Adrenal gland (tissue), 12 donors: Measurements from ENCODE around the gene SPO11. TPM values are rescaled to one million over a fixed set of nuclear protein-coding genes. Genes with fewer than 3 reads are reported as not detected.
A peak's percentile ranks its signal among the peaks of the same experiment; 100 is the strongest.

Source experiments
- DNase-seq, 7 donors: peaks; one replicate each; pipeline ENCODE4 v3.0.0-alpha.2; 2019 to 2020
- H3K27ac ChIP-seq, 5 donors: fragments of 200-600 bp; sonication (generic) in 4 of 5; 1 replicate in 3 of 5; 2 replicates in 2 of 5; pipeline versions ENCODE4 v1.5.1 to v1.8.0; 2016 to 2020; ENCODE audit warnings: mild to moderate bottlenecking in 1 of 5
- H3K27me3 ChIP-seq: fragments of 200-600 bp; 2 replicates; pipeline ENCODE4 v1.8.0; 2021
- H3K36me3 ChIP-seq, 2 donors: fragments of 200-600 bp; replicated peaks in 1 of 2; 1 replicate in 1 of 2; 2 replicates in 1 of 2; pipeline versions ENCODE4 v1.5.1 to v1.8.0; 2018 to 2022
- H3K4me1 ChIP-seq, 2 donors: fragments of 200-600 bp; replicated peaks in 1 of 2; 1 replicate in 1 of 2; 2 replicates in 1 of 2; pipeline versions ENCODE4 v1.5.1 to v1.8.0; 2018 to 2021
- H3K4me3 ChIP-seq, 4 donors: fragments of 200-600 bp; sonication (generic) in 3 of 4; one replicate each; pipeline ENCODE4 v1.5.1; 2016 to 2018
- H3K9me3 ChIP-seq, 3 donors: fragments of 200-600 bp; sonication (generic) in 1 of 3; replicated peaks in 1 of 3; 1 replicate in 2 of 3; 2 replicates in 1 of 3; pipeline versions ENCODE4 v1.5.1 to v1.8.0; 2016 to 2021
- CTCF ChIP-seq, 6 experiments: fragments of 450-650 bp in 4 of 6; fragments of 200-600 bp in 2 of 6; sonication (generic) in 1 of 6; IDR thresholded peaks; 1 replicate in 5 of 6; 2 replicates in 1 of 6; pipeline versions ENCODE4 v1.5.1 to v1.8.0; 2016 to 2021; ENCODE audit warnings: antibody characterized with exemption in 6 of 6, mild to moderate bottlenecking in 2 of 6, moderate library complexity in 1 of 6
- POLR2A ChIP-seq, 2 donors: fragments of 450-650 bp; IDR thresholded peaks; one replicate each; pipeline ENCODE4 v1.6.1; 2017; ENCODE audit warnings: antibody characterized with exemption in 2 of 2, mild to moderate bottlenecking in 2 of 2, moderate library complexity in 1 of 2
- WGBS, 4 donors: extraction: QIAGEN DNeasy Blood & Tissue Kit in 2 of 4; methylation state at CpG; one replicate each; pipeline versions ENCODE4 v1.1.5 to v1.1.7; 2013 to 2017; 5-methylcytosine and 5-hydroxymethylcytosine counted together
- intact Hi-C, 2 donors: fragments of 100-400 bp; cut with DNase I; formaldehyde crosslinking; loops; one replicate each; pipeline versions ENCODE4 v1.14.1 to v1.15.0; 2022 to 2023
- polyA plus RNA-seq, 3 donors: library from polyadenylated mRNA; stranded (reverse); fragments of 200-250 nt in 2 of 3; fragments of 350-450 nt in 1 of 3; fragmentation: Illumina TruSeq in 1 of 3; extraction: RNeasy Lipid Tissue Mini Kit (QIAGEN cat#74804) in 1 of 3; gene quantifications; one replicate each; pipeline ENCODE4 v1.2.3, GENCODE V29; 2013 to 2014
- total RNA-seq, 9 donors: library from RNA; depleted of rRNA in 4 of 9; stranded (reverse); fragments of >200 nt in 4 of 9; fragments of 120-200 nt in 1 of 9; fragmentation: NEBNext Ultra II Directional in 1 of 9; extraction: Animal tissue kit (Norgen Biotek cat#: 25700) in 1 of 9; gene quantifications; one replicate each; pipeline versions ENCODE4 v1.1.0 to v1.2.4, GENCODE V29; 2013 to 2023
- donor health status: healthy with polysubstance abuse.
- donor health status: Bipolar disorder and iron deficiency.
- donor health status: DM: yes; HTN: yes; CAD: no.
- donor health status: DM: no; HTN: no; CAD: no.
- donor health status: DM: no; HTN: no; CAD: no.
- donor health status: DM: yes; HTN: yes; CAD: no.

Gene SPO11
- total and polyA plus RNA-seq, 12 donors: not detected

- Histone ChIP-seq H3K27ac (no peak overlapping the region), H3K36me3 (peaks cover 0 to 8% of the 10 kb centered on the region in 2 donors), H3K27me3 (no peaks in the 10 kb centered on the region), H3K4me1 (peaks cover 6 to 7% of the 10 kb centered on the region in 2 donors), H3K4me3 (no peak overlapping the region), H3K9me3 (no peaks in the 10 kb centered on the region)
- WGBS, 4 donors: 91 to 93% (median 92%) methylated on average over 20 of the region's 20 CpGs
- peak in 1 of 7 donors; percentile 5 for DNase-seq
- TF ChIP-seq POLR2A (IDR thresholded peaks at IDR 0.05) (no peak), CTCF (IDR thresholded peaks at IDR 0.05) (no peak)
- intact Hi-C loops: loop anchor here (5.0 to 10.0 kb wide), 2 partner anchors 114 to 211 kb away; no protein-coding TSS in a partner anchor
Measured at GRCh38 chr20:57383447-57384347, 54.1 kb downstream of the SPO11 start.

GRCh38 chr20:57384486-57384885 lies 54.9 kb downstream of the SPO11 start:
- peaks cover 0 to 5% of the 10 kb centered on the region in 2 donors for H3K36me3 ChIP-seq
- H3K4me1 ChIP-seq: peaks cover 6 to 10% of the 10 kb centered on the region in 2 donors
- no peak overlapping the region for H3K4me3 ChIP-seq
- H3K9me3 ChIP-seq: no peaks in the 10 kb centered on the region
- H3K27me3 ChIP-seq: no peaks in the 10 kb centered on the region
- H3K27ac ChIP-seq: peak overlapping the region in 2 of 5 donors; percentile 16 to 44
- TF ChIP-seq CTCF (IDR thresholded peaks at IDR 0.05) (no peak), POLR2A (IDR thresholded peaks at IDR 0.05) (no peak)
- DNase-seq: peak in 1 of 7 donors; percentile 16
- WGBS, 4 donors: 92 to 95% (median 94%) methylated on average over 7 to 8 of the region's 8 CpGs
- intact Hi-C loops: loop anchor here (5.0 to 10.0 kb wide), 2 partner anchors 113 to 210 kb away; no protein-coding TSS in a partner anchor

- H3K4me3 ChIP-seq: no peak overlapping the region
- H3K36me3 ChIP-seq: no peaks in the 10 kb centered on the region
- H3K27ac ChIP-seq: peak overlapping the region in 2 of 5 donors; percentile 16 to 44
- TF ChIP-seq POLR2A (IDR thresholded peaks at IDR 0.05) (no peak), CTCF (IDR thresholded peaks at IDR 0.05) (no peak)
- intact Hi-C loops: loop anchor here (5.0 to 10.0 kb wide), 2 partner anchors 112 to 210 kb away; no protein-coding TSS in a partner anchor
- no peaks in the 10 kb centered on the region for H3K9me3 ChIP-seq
- H3K27me3 ChIP-seq: no peaks in the 10 kb centered on the region
- peak; percentile 31 to 80 (median 55) for DNase-seq
- H3K4me1 ChIP-seq: peaks cover 6 to 15% of the 10 kb centered on the region in 2 donors
- 61 to 78% (median 72%) methylated on average over 15 to 29 of the region's 29 CpGs for whole genome bisulfite sequencing, 4 donors
Measured at GRCh38 chr20:57384953-57385761, 55.6 kb downstream of the SPO11 start.

- Histone ChIP-seq H3K27me3 (no peaks in the 10 kb centered on the region), H3K4me3 (no peak overlapping the region), H3K4me1 (peaks cover 6 to 16% of the 10 kb centered on the region in 2 donors), H3K36me3 (no peaks in the 10 kb centered on the region), H3K9me3 (no peaks in the 10 kb centered on the region), H3K27ac (no peak overlapping the region)
- intact Hi-C loops: loop anchor here in 1 of 2 donors (10.0 kb wide), 1 partner anchor 209 kb away; no protein-coding TSS in a partner anchor
- peak in 1 of 7 donors; percentile 11 for DNase-seq
- no peak for TF ChIP-seq CTCF (IDR thresholded peaks at IDR 0.05)
- no peak for TF ChIP-seq POLR2A (IDR thresholded peaks at IDR 0.05)
- 94 to 100% (median 94%) methylated on average over 2 to 6 of the region's 6 CpGs for WGBS, 4 donors
Measured at GRCh38 chr20:57385940-57386339, 56.3 kb downstream of the SPO11 start.
